K562 (cell line): ENCODE data around the gene TARM1. TPM values are rescaled to one million over a fixed set of nuclear protein-coding genes. Genes with fewer than 3 reads are reported as not detected.
A peak's percentile ranks its signal among the peaks of the same experiment; 100 is the strongest.
"Not testable (repeated sequence)": the region's sequence is repeated elsewhere in the genome, so short reads cannot be mapped to it uniquely, and the experiment has no call there.

Experiments used
- ATF1 ChIP-seq, 2 experiments: fragments of 450-650 bp in 1 of 2; IDR thresholded peaks; 2 replicates each; pipeline ENCODE4 v1.6.1; 2016; ENCODE audit warnings: missing compliant biosample characterization in 1 of 2, missing genetic modification characterization in 1 of 2
- CBFB ChIP-seq: sonication (generic); formaldehyde crosslinking; IDR thresholded peaks from 2 replicates; pipeline ENCODE4 v1.4.0; 2020; ENCODE audit warnings: mild to moderate bottlenecking, missing genetic modification reagents
- ZBTB7A ChIP-seq: IDR thresholded peaks from 2 replicates; pipeline ENCODE4 v1.6.1; 2011; ENCODE audit warnings: low read depth, mild to moderate bottlenecking, low read length, moderate library complexity, borderline replicate concordance; ENCODE audit not compliant: control insufficient read depth
- polyA plus RNA-seq, 8 experiments: library from polyadenylated mRNA; depleted of rRNA in 4 of 8; stranded (reverse) in 5 of 8; unstranded in 3 of 8; fragments of >200 nt; fragmentation: Nextera tagmentation in 2 of 8; fragmentation: Illumina TruSeq in 1 of 8; extraction: Ambion mirVana in 2 of 8; extraction: Trizol in 1 of 8; gene quantifications; 2 replicates each; pipeline versions ENCODE4 v1.2.1 to v1.2.3, GENCODE V29; 2011 to 2014; ENCODE audit warnings: inconsistent platforms in 1 of 8, missing spikeins in 1 of 8
- total RNA-seq, 7 experiments: library from RNA; depleted of rRNA in 6 of 7; stranded (reverse); fragments of >200 nt in 6 of 7; fragmentation: Illumina TruSeq in 2 of 7; extraction: Trizol in 2 of 7; gene quantifications; 2 replicates each; pipeline versions ENCODE4 v1.2.1 to v1.2.3, GENCODE V29; 2011 to 2021; ENCODE audit warnings: low replicate concordance in 1 of 7
- TF ChIP-seq, protein P1 (sequence below): fragments of 450-650 bp; IDR thresholded peaks from 2 replicates; pipeline ENCODE4 v1.6.1; 2016; ENCODE audit warnings: mild to moderate bottlenecking, moderate library complexity

The TARM1 gene
- total and polyA plus RNA-seq, 9 of the 15 experiments (the other 6 are each of a cell fraction or from before 2014, with no cell fraction given): not detected

DNA sequence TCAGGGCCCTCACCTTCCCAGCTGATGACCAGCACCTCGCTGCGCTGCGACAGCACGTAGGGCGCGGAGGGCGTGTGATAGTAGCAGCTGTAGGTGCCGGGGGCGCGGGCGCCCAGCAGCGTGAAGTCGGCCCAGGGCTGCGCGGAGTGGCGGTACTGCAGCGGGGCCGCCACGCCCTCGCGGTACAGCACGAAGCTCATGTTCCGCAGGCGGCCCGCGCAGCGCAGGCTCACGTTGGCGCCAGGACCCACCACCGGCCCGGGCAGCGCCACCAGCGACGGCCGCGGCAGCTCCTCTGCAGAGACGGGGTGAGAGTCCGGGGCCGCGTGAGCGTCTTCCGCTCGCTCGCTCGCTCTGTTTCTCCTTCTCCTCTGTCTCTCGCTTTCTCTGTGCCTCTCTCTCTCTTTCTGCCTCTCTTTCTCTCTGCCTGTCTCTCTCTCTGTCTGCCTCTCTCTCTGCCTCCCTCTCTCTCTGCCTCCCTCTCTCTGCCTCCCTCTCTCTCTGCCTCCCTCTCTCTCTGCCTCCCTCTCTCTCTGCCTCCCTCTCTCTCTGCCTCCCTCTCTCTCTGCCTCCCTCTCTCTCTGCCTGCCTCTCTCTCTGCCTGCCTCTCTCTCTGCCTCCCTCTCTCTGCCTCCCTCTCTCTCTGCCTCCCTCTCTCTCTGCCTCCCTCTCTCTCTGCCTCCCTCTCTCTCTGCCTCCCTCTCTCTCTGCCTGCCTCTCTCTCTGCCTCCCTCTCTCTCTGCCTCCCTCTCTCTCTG, 14.9 kb upstream of the TARM1 start (continued):
- TF ChIP-seq, protein P1, sequence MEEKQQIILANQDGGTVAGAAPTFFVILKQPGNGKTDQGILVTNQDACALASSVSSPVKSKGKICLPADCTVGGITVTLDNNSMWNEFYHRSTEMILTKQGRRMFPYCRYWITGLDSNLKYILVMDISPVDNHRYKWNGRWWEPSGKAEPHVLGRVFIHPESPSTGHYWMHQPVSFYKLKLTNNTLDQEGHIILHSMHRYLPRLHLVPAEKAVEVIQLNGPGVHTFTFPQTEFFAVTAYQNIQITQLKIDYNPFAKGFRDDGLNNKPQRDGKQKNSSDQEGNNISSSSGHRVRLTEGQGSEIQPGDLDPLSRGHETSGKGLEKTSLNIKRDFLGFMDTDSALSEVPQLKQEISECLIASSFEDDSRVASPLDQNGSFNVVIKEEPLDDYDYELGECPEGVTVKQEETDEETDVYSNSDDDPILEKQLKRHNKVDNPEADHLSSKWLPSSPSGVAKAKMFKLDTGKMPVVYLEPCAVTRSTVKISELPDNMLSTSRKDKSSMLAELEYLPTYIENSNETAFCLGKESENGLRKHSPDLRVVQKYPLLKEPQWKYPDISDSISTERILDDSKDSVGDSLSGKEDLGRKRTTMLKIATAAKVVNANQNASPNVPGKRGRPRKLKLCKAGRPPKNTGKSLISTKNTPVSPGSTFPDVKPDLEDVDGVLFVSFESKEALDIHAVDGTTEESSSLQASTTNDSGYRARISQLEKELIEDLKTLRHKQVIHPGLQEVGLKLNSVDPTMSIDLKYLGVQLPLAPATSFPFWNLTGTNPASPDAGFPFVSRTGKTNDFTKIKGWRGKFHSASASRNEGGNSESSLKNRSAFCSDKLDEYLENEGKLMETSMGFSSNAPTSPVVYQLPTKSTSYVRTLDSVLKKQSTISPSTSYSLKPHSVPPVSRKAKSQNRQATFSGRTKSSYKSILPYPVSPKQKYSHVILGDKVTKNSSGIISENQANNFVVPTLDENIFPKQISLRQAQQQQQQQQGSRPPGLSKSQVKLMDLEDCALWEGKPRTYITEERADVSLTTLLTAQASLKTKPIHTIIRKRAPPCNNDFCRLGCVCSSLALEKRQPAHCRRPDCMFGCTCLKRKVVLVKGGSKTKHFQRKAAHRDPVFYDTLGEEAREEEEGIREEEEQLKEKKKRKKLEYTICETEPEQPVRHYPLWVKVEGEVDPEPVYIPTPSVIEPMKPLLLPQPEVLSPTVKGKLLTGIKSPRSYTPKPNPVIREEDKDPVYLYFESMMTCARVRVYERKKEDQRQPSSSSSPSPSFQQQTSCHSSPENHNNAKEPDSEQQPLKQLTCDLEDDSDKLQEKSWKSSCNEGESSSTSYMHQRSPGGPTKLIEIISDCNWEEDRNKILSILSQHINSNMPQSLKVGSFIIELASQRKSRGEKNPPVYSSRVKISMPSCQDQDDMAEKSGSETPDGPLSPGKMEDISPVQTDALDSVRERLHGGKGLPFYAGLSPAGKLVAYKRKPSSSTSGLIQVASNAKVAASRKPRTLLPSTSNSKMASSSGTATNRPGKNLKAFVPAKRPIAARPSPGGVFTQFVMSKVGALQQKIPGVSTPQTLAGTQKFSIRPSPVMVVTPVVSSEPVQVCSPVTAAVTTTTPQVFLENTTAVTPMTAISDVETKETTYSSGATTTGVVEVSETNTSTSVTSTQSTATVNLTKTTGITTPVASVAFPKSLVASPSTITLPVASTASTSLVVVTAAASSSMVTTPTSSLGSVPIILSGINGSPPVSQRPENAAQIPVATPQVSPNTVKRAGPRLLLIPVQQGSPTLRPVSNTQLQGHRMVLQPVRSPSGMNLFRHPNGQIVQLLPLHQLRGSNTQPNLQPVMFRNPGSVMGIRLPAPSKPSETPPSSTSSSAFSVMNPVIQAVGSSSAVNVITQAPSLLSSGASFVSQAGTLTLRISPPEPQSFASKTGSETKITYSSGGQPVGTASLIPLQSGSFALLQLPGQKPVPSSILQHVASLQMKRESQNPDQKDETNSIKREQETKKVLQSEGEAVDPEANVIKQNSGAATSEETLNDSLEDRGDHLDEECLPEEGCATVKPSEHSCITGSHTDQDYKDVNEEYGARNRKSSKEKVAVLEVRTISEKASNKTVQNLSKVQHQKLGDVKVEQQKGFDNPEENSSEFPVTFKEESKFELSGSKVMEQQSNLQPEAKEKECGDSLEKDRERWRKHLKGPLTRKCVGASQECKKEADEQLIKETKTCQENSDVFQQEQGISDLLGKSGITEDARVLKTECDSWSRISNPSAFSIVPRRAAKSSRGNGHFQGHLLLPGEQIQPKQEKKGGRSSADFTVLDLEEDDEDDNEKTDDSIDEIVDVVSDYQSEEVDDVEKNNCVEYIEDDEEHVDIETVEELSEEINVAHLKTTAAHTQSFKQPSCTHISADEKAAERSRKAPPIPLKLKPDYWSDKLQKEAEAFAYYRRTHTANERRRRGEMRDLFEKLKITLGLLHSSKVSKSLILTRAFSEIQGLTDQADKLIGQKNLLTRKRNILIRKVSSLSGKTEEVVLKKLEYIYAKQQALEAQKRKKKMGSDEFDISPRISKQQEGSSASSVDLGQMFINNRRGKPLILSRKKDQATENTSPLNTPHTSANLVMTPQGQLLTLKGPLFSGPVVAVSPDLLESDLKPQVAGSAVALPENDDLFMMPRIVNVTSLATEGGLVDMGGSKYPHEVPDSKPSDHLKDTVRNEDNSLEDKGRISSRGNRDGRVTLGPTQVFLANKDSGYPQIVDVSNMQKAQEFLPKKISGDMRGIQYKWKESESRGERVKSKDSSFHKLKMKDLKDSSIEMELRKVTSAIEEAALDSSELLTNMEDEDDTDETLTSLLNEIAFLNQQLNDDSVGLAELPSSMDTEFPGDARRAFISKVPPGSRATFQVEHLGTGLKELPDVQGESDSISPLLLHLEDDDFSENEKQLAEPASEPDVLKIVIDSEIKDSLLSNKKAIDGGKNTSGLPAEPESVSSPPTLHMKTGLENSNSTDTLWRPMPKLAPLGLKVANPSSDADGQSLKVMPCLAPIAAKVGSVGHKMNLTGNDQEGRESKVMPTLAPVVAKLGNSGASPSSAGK: peak; percentile 95
- 0 out of 2 replicates have a peak, but pooled peaks have one; percentile 19 for TF ChIP-seq ZBTB7A
- not testable (repeated sequence) for TF ChIP-seq ATF1 (CRISPR knock-in tag; IDR thresholded peaks at IDR 0.05)
- 0 out of 2 replicates have a peak, but pooled peaks have one; percentile 11 for TF ChIP-seq ATF1 (tag; IDR thresholded peaks at IDR 0.05)
- peak; percentile 64 for TF ChIP-seq CBFB (CRISPR knock-in tag)
